Astrocyte (in vitro differentiated cells and primary cell): ENCODE results near the gene IDE.

Source experiments
- EZH2 ChIP-seq: IDR thresholded peaks from 2 replicates; pipeline ENCODE4 v1.6.1; 2012; ENCODE audit warnings: mild to moderate bottlenecking, low read length, inconsistent platforms; ENCODE audit not compliant: insufficient read depth
- TF ChIP-seq, protein P1 (sequence below): IDR thresholded peaks from 2 replicates; pipeline ENCODE4 v1.5.1; 2011; ENCODE audit warnings: low read depth, mild to moderate bottlenecking, inconsistent platforms, low read length, moderate library complexity; ENCODE audit not compliant: insufficient read depth

DNA sequence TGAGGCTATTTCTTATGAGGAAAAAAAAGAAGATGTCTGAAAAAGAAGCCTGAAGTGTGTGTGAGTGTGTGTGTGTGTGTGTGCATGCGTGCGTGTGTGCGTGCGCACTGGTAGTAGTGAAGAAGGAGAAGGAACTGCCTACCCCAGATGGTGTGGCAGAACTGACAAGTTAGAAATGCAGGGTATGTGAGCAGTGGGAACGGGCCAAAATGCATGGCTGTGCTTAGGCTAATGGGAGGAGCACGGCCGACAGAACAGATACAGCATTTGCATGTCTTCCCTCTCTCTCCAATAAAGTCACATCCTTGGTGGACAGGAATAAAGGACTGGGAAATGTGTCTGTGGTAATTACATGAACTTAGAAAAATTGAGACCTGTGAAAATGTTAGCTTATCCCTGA is 94.3 kb downstream of the IDE start:
- TF ChIP-seq, protein P1, sequence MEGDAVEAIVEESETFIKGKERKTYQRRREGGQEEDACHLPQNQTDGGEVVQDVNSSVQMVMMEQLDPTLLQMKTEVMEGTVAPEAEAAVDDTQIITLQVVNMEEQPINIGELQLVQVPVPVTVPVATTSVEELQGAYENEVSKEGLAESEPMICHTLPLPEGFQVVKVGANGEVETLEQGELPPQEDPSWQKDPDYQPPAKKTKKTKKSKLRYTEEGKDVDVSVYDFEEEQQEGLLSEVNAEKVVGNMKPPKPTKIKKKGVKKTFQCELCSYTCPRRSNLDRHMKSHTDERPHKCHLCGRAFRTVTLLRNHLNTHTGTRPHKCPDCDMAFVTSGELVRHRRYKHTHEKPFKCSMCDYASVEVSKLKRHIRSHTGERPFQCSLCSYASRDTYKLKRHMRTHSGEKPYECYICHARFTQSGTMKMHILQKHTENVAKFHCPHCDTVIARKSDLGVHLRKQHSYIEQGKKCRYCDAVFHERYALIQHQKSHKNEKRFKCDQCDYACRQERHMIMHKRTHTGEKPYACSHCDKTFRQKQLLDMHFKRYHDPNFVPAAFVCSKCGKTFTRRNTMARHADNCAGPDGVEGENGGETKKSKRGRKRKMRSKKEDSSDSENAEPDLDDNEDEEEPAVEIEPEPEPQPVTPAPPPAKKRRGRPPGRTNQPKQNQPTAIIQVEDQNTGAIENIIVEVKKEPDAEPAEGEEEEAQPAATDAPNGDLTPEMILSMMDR, result no peak
- no peak for TF ChIP-seq EZH2
